Lower lobe of right lung (tissue), 2 donors: Measurements from ENCODE around the gene LEO1. TPM values are rescaled to one million over a fixed set of nuclear protein-coding genes. Genes with fewer than 3 reads are reported as not detected.

Experiments
- ATAC-seq, 2 donors: fragments of 200-7000 bp; cut with Tn5 transposase; one replicate each; pipeline ENCODE4 v1.9.1; 2020 to 2022; ENCODE audit warnings: mild to moderate bottlenecking in 2 of 2, moderate library complexity in 2 of 2
- DNase-seq: peaks from one replicate; pipeline ENCODE4 v3.0.0-alpha.2; 2020
- H3K27ac ChIP-seq: fragments of 200-600 bp; one replicate; pipeline ENCODE4 v1.8.0; 2022
- H3K27me3 ChIP-seq: fragments of 200-600 bp; one replicate; pipeline ENCODE4 v1.8.0; 2022; ENCODE audit warnings: low read depth
- H3K36me3 ChIP-seq: fragments of 200-600 bp; one replicate; pipeline ENCODE4 v1.8.0; 2022; ENCODE audit warnings: mild to moderate bottlenecking
- H3K4me1 ChIP-seq: fragments of 200-600 bp; one replicate; pipeline ENCODE4 v1.8.0; 2022
- H3K4me3 ChIP-seq: fragments of 200-600 bp; one replicate; pipeline ENCODE4 v1.8.0; 2022; ENCODE audit warnings: mild to moderate bottlenecking
- H3K9me3 ChIP-seq: fragments of 200-600 bp; one replicate; pipeline ENCODE4 v1.8.0; 2022
- CTCF ChIP-seq: fragments of 200-600 bp; IDR thresholded peaks from one replicate; pipeline ENCODE4 v1.8.0; 2022; ENCODE audit warnings: antibody characterized with exemption, mild to moderate bottlenecking
- intact Hi-C: fragments of 100-400 bp; cut with DNase I; formaldehyde crosslinking; loops from one replicate; pipeline ENCODE4 v1.11.0; 2022
- total RNA-seq: library from RNA; stranded (reverse); fragmentation: NEBNext Ultra II Directional; extraction: Animal tissue kit (Norgen Biotek cat#: 25700); gene quantifications from one replicate; pipeline ENCODE4 v1.2.1, GENCODE V29; 2021
- donor health status: DM: no; HTN: yes; CAD: no; lungs with severe emphysema.

Gene LEO1
- total RNA-seq, 1 donor from 2014 or later = 12.6 TPM

DNA sequence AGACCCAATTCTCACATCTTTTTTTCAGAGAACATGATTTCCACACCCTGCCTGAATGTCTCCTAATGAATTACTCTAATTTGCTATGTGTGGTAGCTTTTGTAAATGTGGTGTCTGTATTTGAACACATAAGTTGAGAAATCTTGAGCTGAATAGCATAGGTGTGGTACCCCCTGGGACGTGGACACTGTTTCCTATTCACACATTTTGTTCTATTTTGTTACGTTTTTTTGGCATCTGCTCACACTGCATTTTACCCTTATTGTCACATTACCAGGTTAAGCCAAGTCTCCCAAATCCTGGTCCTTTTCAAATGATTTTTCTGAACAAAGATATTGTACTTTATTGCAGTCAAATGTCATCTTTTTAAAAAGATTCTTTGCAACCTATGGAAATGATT is 40.6 kb upstream of the LEO1 start:
- Histone ChIP-seq H3K9me3 (no peaks in the 10 kb centered on the region), H3K36me3 (no peaks in the 10 kb centered on the region), H3K27ac (no peak overlapping the region), H3K27me3 (no peaks in the 10 kb centered on the region), H3K4me1 (peaks cover 52% of the 10 kb centered on the region), H3K4me3 (no peak overlapping the region)
- DNase-seq (no peak), ATAC-seq (no peak)
- no peak for TF ChIP-seq CTCF
- intact Hi-C loops = no loop called here

DNA sequence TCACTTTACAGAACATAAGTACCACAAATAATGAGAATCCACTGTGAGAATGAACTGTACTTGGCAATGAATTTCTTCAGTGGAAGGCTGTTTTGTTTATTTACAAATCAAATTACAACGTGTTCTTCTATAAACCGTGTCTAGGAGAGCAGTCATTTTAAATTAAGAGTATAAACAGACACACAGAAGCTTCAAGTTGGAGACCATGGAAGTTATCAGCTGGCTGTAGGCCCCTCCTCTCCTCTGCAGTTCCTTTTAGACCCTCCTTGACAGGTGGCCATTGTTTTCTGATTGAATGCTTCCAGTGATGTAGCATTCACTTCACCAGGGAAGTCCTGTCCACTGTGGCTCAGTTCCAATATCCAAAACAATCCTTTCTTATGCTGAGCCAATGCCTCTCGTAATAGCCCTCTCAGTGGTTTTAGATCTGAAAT is 40.1 kb upstream of the LEO1 start:
- peak; percentile 13 to 42 for ATAC-seq
- no peak for DNase-seq
- Histone ChIP-seq H3K4me1 (peaks cover 57% of the 10 kb centered on the region), H3K27me3 (no peaks in the 10 kb centered on the region), H3K36me3 (no peaks in the 10 kb centered on the region), H3K9me3 (no peaks in the 10 kb centered on the region), H3K27ac (no peak overlapping the region), H3K4me3 (no peak overlapping the region)
- intact Hi-C loops = no loop called here
- TF ChIP-seq CTCF = no peak

DNA sequence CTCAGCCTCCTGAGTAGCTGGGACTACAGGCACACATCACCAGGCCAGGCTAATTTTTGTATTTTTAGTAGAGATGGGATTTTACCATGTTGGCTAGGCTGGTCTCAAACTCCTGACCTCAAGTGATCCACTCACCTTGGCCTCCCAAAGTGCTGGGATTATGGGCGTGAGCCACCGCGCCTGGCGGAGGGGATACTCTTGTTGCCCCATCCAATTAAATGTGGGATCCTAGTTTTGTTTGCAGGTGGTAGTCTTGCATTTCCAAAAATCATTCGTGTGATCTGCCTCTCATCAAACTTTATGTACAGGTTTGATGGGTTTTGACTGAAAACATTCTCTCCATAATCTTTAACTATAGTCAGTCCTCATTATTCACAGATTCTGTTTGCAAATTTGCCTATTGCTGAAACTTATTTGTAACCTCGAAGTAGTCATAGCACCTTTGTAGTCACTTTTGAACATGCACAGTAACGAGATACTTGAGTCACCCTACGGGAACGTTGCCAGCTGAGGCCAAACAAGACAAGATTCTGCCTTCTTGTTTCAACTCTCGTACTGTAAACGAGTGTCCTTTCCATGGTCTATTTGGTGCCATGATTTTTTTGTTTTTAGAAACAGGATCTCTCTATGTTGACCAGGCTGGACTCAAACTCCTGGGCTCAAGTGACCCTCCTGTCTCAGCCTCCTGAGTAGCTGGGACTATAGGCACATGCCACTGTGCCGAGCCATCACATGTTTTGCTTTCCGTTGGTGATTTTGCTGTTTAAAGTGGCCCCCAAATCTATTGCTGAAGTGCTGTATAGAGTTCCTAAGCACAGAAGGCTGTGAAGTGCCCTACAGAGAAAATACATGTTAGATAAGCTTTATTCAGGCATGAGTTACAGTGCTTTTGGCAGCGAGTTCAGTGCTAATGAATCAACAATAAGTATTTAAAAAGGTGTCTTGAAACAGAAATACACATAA is 39.3 kb upstream of the LEO1 start:
- no peak for TF ChIP-seq CTCF
- no peak overlapping the region for H3K27ac ChIP-seq
- intact Hi-C loops = no loop called here
- peaks cover 60% of the 10 kb centered on the region for H3K4me1 ChIP-seq
- no peaks in the 10 kb centered on the region for H3K36me3 ChIP-seq
- H3K9me3 ChIP-seq = no peaks in the 10 kb centered on the region
- no peak overlapping the region for H3K4me3 ChIP-seq
- DNase-seq = no peak
- no peaks in the 10 kb centered on the region for H3K27me3 ChIP-seq
- peak in 1 of 2 donors; percentile 29 for ATAC-seq

DNA sequence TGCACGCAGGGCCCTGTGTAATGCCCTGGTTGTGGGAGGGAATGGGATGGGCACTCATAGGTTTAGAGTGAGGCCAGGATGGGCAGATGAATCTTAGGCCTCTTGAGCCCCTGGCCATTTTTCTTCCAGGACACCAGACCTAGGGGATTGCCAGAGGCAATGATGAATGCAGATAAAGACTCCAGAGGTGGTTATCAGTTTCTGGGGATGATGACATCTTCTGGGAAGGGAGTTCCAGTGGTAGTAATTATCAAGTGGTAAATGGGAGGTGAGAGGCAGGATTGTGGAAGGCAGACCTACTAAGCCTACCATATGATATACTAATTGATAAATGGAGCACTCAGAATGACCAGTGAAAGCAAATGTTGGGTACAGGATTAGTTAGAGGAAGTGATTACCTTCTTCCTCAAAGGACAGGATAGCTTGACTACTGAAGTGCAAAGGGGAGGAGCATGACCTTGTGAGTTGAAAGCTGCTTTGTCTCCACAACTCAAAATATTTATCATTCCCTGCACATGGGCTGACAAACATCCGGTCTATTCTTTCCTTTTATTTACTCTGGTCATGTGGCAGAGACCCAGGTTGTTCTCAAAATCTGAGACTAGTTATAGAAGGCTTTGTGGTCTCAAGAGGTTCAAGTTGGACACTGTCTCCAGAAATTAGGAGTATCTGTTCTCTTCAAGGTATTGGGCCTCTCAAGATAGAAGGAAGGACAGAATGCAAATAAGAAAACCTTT is 37.3 kb upstream of the LEO1 start:
- Histone ChIP-seq H3K4me1 (peaks cover 54% of the 10 kb centered on the region), H3K27ac (no peak overlapping the region), H3K36me3 (no peaks in the 10 kb centered on the region), H3K4me3 (no peak overlapping the region), H3K27me3 (no peaks in the 10 kb centered on the region), H3K9me3 (no peaks in the 10 kb centered on the region)
- ATAC-seq = peak in 1 of 2 donors; percentile 25
- TF ChIP-seq CTCF = no peak
- intact Hi-C loops = no loop called here
- no peak for DNase-seq

- H3K27me3 ChIP-seq = no peaks in the 10 kb centered on the region
- no peak overlapping the region for H3K4me3 ChIP-seq
- H3K9me3 ChIP-seq = no peaks in the 10 kb centered on the region
- no peak for DNase-seq
- TF ChIP-seq CTCF = no peak
- no peak for ATAC-seq
- no peak overlapping the region for H3K27ac ChIP-seq
- intact Hi-C loops = no loop called here
- peaks cover 48% of the 10 kb centered on the region for H3K4me1 ChIP-seq
- H3K36me3 ChIP-seq = no peaks in the 10 kb centered on the region
Observed at GRCh38 chr15:52008359-52008697, 36.8 kb upstream of the LEO1 start.
